Measurements from ENCODE around the gene TRAF1.

Gene TRAF1

GRCh38 chr9:120866651-120867050 is 59.9 kb downstream of the TRAF1 start:
- no peak for DNase-seq

GRCh38 chr9:120865809-120866208 is 60.8 kb downstream of the TRAF1 start:
- DNase-seq: no peak

GRCh38 chr9:120865176-120865575 is 61.4 kb downstream of the TRAF1 start:
- no peak for DNase-seq

GRCh38 chr9:120864719-120865118 is 61.9 kb downstream of the TRAF1 start:
- no peak for DNase-seq

GRCh38 chr9:120863833-120864232 is 62.8 kb downstream of the TRAF1 start:
- DNase-seq: no peak

- no peak for DNase-seq
Measured at GRCh38 chr9:120862452-120862851, 64.1 kb downstream of the TRAF1 start.

- no peak for DNase-seq
Measured at GRCh38 chr9:120861935-120862334, 64.7 kb downstream of the TRAF1 start.

GRCh38 chr9:120860083-120860482 is 66.5 kb downstream of the TRAF1 start:
- no peak for DNase-seq

GRCh38 chr9:120859361-120859760 is 67.2 kb downstream of the TRAF1 start:
- no peak for DNase-seq

- DNase-seq: no peak
Measured at GRCh38 chr9:120857902-120858301, 68.7 kb downstream of the TRAF1 start.

GRCh38 chr9:120857481-120857880 is 69.1 kb downstream of the TRAF1 start:
- DNase-seq: no peak

- no peak for DNase-seq
Measured at GRCh38 chr9:120856700-120857099, 69.9 kb downstream of the TRAF1 start.

GRCh38 chr9:120855827-120856670 is 70.5 kb downstream of the TRAF1 start:
- DNase-seq: no peak

GRCh38 chr9:120854596-120855327 is 71.8 kb downstream of the TRAF1 start:
- DNase-seq: no peak

- DNase-seq: no peak
Measured at GRCh38 chr9:120853198-120853597, 73.4 kb downstream of the TRAF1 start.
